ENCODE measurements around the gene NUP188.

NUP188 gene

GRCh38 chr9:129014608-129015007 lies 67.1 kb downstream of the NUP188 start:
- Histone ChIP-seq H3K79me2 (ENCODE audit: control insufficient read depth, low read length) (no peaks in the 10 kb centered on the region), H3K9me2 (replicated peaks; ENCODE audit: control insufficient read depth, low read length) (no peaks in the 10 kb centered on the region), H3K36me3 (ENCODE audit: control insufficient read depth, low read length) (peaks cover 40% of the 10 kb centered on the region), H3K4me1 (ENCODE audit: control insufficient read depth, low read length) (no peaks in the 10 kb centered on the region), H3K4me3 (ENCODE audit: low read length) (no peak overlapping the region), H3F3A (ENCODE audit: control insufficient read depth, insufficient read depth) (peaks cover 4% of the 10 kb centered on the region; the same call in 1 of the 2 replicates), H3K4me2 (ENCODE audit: low read length) (no peak overlapping the region), H3K27ac (ENCODE audit: low read depth, low read length) (no peak overlapping the region), H3K9me3 (ENCODE audit: control insufficient read depth, insufficient read depth, low read length) (no peaks in the 10 kb centered on the region), H3K27me3 (ENCODE audit: control insufficient read depth, low read length) (no peaks in the 10 kb centered on the region), H4K20me1 (ENCODE audit: control insufficient read depth, insufficient read depth, low read depth, low read length) (no peaks in the 10 kb centered on the region)
- TF ChIP-seq CTCF (IDR thresholded peaks at IDR 0.05; ENCODE audit: low read depth, low read length, poor library complexity, severe bottlenecking): no peak
- no peak for TF ChIP-seq EZH2phosphoT487 (IDR thresholded peaks at IDR 0.05; ENCODE audit: borderline replicate concordance, low read length)

GRCh38 chr9:129021091-129021490 lies 73.6 kb downstream of the NUP188 start:
- peaks cover 38% of the 10 kb centered on the region for H3K79me2 ChIP-seq (ENCODE audit: control insufficient read depth, low read length)

GRCh38 chr9:129022037-129022436 lies 74.5 kb downstream of the NUP188 start:
- Histone ChIP-seq H3K27ac (ENCODE audit: low read depth, low read length) (no peak overlapping the region), H3K36me3 (ENCODE audit: control insufficient read depth, low read length) (peaks cover 12% of the 10 kb centered on the region), H4K20me1 (ENCODE audit: control insufficient read depth, insufficient read depth, low read depth, low read length) (peaks cover 8% of the 10 kb centered on the region; the same call in 1 of the 2 replicates), H3K4me3 (ENCODE audit: low read length) (no peak overlapping the region), H3K4me1 (ENCODE audit: control insufficient read depth, low read length) (peaks cover 11% of the 10 kb centered on the region), H3K9me2 (replicated peaks; ENCODE audit: control insufficient read depth, low read length) (no peaks in the 10 kb centered on the region), H3K79me2 (ENCODE audit: control insufficient read depth, low read length) (peaks cover 48% of the 10 kb centered on the region), H3K4me2 (ENCODE audit: low read length) (no peak overlapping the region), H3F3A (ENCODE audit: control insufficient read depth, insufficient read depth) (no peaks in the 10 kb centered on the region), H3K9me3 (ENCODE audit: control insufficient read depth, insufficient read depth, low read length) (no peaks in the 10 kb centered on the region), H3K27me3 (ENCODE audit: control insufficient read depth, low read length) (no peaks in the 10 kb centered on the region)
- TF ChIP-seq CTCF (IDR thresholded peaks at IDR 0.05; ENCODE audit: low read depth, low read length, poor library complexity, severe bottlenecking) (no peak), EZH2phosphoT487 (IDR thresholded peaks at IDR 0.05; ENCODE audit: borderline replicate concordance, low read length) (no peak)

More at GRCh38 chr9:129021091-129021490, 73.6 kb downstream of the NUP188 start:
- TF ChIP-seq EZH2phosphoT487 (IDR thresholded peaks at IDR 0.05; ENCODE audit: borderline replicate concordance, low read length): no peak
- no peak for TF ChIP-seq CTCF (IDR thresholded peaks at IDR 0.05; ENCODE audit: low read depth, low read length, poor library complexity, severe bottlenecking)
- Histone ChIP-seq H3K9me2 (replicated peaks; ENCODE audit: control insufficient read depth, low read length) (no peaks in the 10 kb centered on the region), H3K9me3 (ENCODE audit: control insufficient read depth, insufficient read depth, low read length) (no peaks in the 10 kb centered on the region), H3K4me3 (ENCODE audit: low read length) (no peak overlapping the region), H3K27me3 (ENCODE audit: control insufficient read depth, low read length) (no peaks in the 10 kb centered on the region), H3K4me2 (ENCODE audit: low read length) (no peak overlapping the region), H3K27ac (ENCODE audit: low read depth, low read length) (no peak overlapping the region), H3K4me1 (ENCODE audit: control insufficient read depth, low read length) (peaks cover 3% of the 10 kb centered on the region; the same call in 1 of the 2 replicates), H3F3A (ENCODE audit: control insufficient read depth, insufficient read depth) (no peaks in the 10 kb centered on the region; the same call in 1 of the 2 replicates), H3K36me3 (ENCODE audit: control insufficient read depth, low read length) (peaks cover 12% of the 10 kb centered on the region; the same call in 1 of the 2 replicates), H4K20me1 (ENCODE audit: control insufficient read depth, insufficient read depth, low read depth, low read length) (peaks cover 4% of the 10 kb centered on the region; the same call in 1 of the 2 replicates)

Measured in DOHH2 (cell line).